HL-60 (cell line): ENCODE measurements around the gene TTYH3.

ENCODE experiments used
- DNase-seq, 2 experiments: peaks; one replicate each; pipeline ENCODE4 v3.0.0-alpha.2; 2010 to 2020; ENCODE audit warnings: low read depth in 1 of 2, low spot score in 1 of 2
- H3K27ac ChIP-seq: fragments of 250-450 bp; sonication (Bioruptor Pico); replicated peaks from 2 replicates; pipeline ENCODE4 v1.5.1; 2020; ENCODE audit warnings: mild to moderate bottlenecking, moderate library complexity
- H3K27me3 ChIP-seq: fragments of 250-450 bp; sonication (Bioruptor Pico); 2 replicates; pipeline ENCODE4 v1.5.1; 2021; ENCODE audit warnings: mild to moderate bottlenecking, moderate library complexity; ENCODE audit not compliant: insufficient read depth, poor library complexity, severe bottlenecking
- H3K4me3 ChIP-seq: replicated peaks from 2 replicates; pipeline ENCODE4 v1.5.1; 2011; ENCODE audit warnings: mild to moderate bottlenecking, control low read depth, low read length; ENCODE audit not compliant: insufficient read depth
- CTCF ChIP-seq: IDR thresholded peaks from one replicate; pipeline ENCODE4 v1.5.1; 2011; ENCODE audit warnings: low read length, control low read depth, inconsistent platforms; ENCODE audit not compliant: insufficient read depth
- GABPA ChIP-seq: IDR thresholded peaks from 2 replicates; pipeline ENCODE4 v1.6.1; 2012; ENCODE audit warnings: low read depth
- POLR2AphosphoS5 ChIP-seq: IDR thresholded peaks from 2 replicates; pipeline ENCODE4 v1.6.1; 2012; ENCODE audit warnings: low read depth
- REST ChIP-seq: IDR thresholded peaks from 2 replicates; pipeline ENCODE4 v1.6.1; 2012; ENCODE audit warnings: low read depth; ENCODE audit not compliant: insufficient replicate concordance
- SPI1 ChIP-seq: IDR thresholded peaks from 2 replicates; pipeline ENCODE4 v1.6.1; 2012; ENCODE audit warnings: low read depth, mild to moderate bottlenecking, borderline replicate concordance

Gene TTYH3

DNA sequence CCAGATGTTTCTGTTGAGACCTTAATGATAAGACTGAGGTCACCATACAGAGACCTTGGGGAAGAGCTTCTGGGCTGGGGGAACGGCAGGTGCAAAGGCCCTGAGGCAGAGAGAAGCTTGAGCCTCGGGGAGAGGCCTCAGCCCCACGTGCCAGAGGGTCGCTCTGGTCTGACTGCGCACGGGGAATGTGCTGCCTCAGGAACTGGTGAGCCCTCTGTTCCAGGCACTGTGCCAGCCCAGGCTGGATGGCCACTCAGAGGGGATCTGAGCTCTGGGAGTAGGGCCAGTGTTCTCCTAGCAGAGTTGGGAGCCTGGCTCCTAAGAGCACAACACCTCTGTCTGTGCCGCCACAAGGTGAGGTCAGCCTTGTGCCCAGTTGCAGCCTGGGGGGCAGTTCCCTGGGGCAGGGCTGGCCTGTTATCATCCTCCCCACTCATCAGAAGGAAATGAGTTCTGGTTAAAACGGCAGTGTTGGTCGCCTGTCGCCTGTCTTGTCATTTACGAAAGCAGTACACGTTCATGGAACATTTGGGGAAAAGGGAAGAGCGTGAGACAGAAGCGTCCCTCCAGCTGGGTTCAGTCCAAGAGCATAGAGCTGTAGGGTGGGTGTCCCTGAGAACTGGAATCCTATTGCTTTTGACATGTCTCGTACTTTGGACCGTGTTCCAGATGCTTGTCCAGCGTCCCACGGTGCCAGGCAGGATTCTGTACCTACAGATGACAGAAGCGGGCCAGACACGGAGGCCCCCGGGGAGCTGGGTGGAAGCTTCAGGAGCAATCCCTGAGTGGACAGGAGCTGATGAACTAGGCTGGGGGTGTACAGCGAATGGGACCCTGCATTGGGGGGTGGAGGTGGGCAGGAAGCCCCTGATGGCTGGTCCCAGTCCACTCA is 4.3 kb downstream of the TTYH3 start:
- no peak for DNase-seq
- H3K27ac ChIP-seq: no peak overlapping the region
- TF ChIP-seq CTCF (no peak), GABPA (no peak), SPI1 (no peak), REST (no peak), POLR2AphosphoS5 (no peak)

GRCh38 chr7:2637066-2637471 is 5.3 kb downstream of the TTYH3 start:
- DNase-seq: no peak
- no peak for TF ChIP-seq GABPA
- TF ChIP-seq REST: no peak
- no peak for TF ChIP-seq CTCF
- no peak for TF ChIP-seq POLR2AphosphoS5
- TF ChIP-seq SPI1: no peak
- H3K27me3 ChIP-seq: no peaks in the 10 kb centered on the region
- no peak overlapping the region for H3K27ac ChIP-seq
- no peak overlapping the region for H3K4me3 ChIP-seq

More for the DNA sequence above, 4.3 kb downstream of the TTYH3 start:
- H3K4me3 ChIP-seq: no peak overlapping the region
- no peaks in the 10 kb centered on the region for H3K27me3 ChIP-seq

- Histone ChIP-seq H3K4me3 (no peak overlapping the region), H3K27ac (no peak overlapping the region; the same call in 1 of the 2 replicates), H3K27me3 (no peaks in the 10 kb centered on the region)
- no peak for TF ChIP-seq REST
- peak; percentile 65; the same call in 1 of the 2 replicates for TF ChIP-seq SPI1
- DNase-seq: peak in 1 of 2 experiments; percentile 57
These were observed 5.9 kb downstream of the TTYH3 start for GRCh38 chr7:2637505-2638223.
